HCT116 (cell line): ENCODE measurements around the gene ZYX.
A peak's percentile ranks its signal among the peaks of the same experiment; 100 is the strongest.

Experiments
- CTCF ChIP-seq, 3 experiments: fragments of 200-600 bp in 1 of 3; sonication (generic) in 1 of 3; IDR thresholded peaks in 2 of 3; conservative IDR thresholded peaks in 1 of 3; 2 replicates each; pipeline ENCODE4 v1.5.1; 2012 to 2017; ENCODE audit warnings: low read depth in 2 of 3, low read length in 2 of 3, antibody characterized with exemption in 1 of 3, borderline replicate concordance in 1 of 3, control low read depth in 1 of 3, mild to moderate bottlenecking in 1 of 3, mixed read lengths in 1 of 3, mixed run types in 1 of 3, moderate library complexity in 1 of 3; ENCODE audit not compliant: insufficient read depth in 1 of 3
- EZH2 ChIP-seq: fragments of 200-600 bp; sonication (generic); IDR thresholded peaks from 2 replicates; pipeline ENCODE4 v1.6.1; 2017; ENCODE audit warnings: antibody characterized with exemption, mixed run types
- MAX ChIP-seq: IDR thresholded peaks from 2 replicates; pipeline ENCODE4 v1.6.1; 2012
- POLR2A ChIP-seq: IDR thresholded peaks from 2 replicates; pipeline ENCODE4 v1.7.0; 2011; ENCODE audit warnings: borderline replicate concordance; ENCODE audit not compliant: insufficient read depth, insufficient read length; ENCODE audit errors: extremely low read depth
- POLR2AphosphoS5 ChIP-seq: IDR thresholded peaks from 2 replicates; pipeline ENCODE4 v1.6.1; 2011; ENCODE audit warnings: mild to moderate bottlenecking, low read depth, low read length, moderate library complexity
- RAD21 ChIP-seq: IDR thresholded peaks from 2 replicates; pipeline ENCODE4 v1.6.1; 2012; ENCODE audit warnings: low read depth, mild to moderate bottlenecking
- SRF ChIP-seq: IDR thresholded peaks from 2 replicates; pipeline ENCODE4 v1.6.1; 2012; ENCODE audit warnings: low read depth

- TF ChIP-seq EZH2: no peak
- TF ChIP-seq CTCF (IDR thresholded peaks at IDR 0.05 in 2 of 3, conservative IDR thresholded peaks at IDR 0.05 in 1 of 3; ENCODE audit: borderline replicate concordance in 1 of 3, insufficient read depth in 1 of 3, low read depth in 2 of 3, low read length in 2 of 3): peak in 2 of 3 experiments; percentile 12 to 14; a peak in 2 of 6 replicates
- no peak for TF ChIP-seq POLR2A
- TF ChIP-seq RAD21: no peak
- TF ChIP-seq POLR2AphosphoS5: no peak
- no peak for TF ChIP-seq SRF
- no peak for TF ChIP-seq MAX
Observed at GRCh38 chr7:143355450-143356385, 25.4 kb upstream of the ZYX start.
